ENCODE data around the gene SRL.
"Not testable (repeated sequence)": the region's sequence is repeated elsewhere in the genome, so short reads cannot be mapped to it uniquely, and the experiment has no call there.

The SRL gene

GRCh38 chr16:4158143-4159093 lies 83.5 kb downstream of the SRL start:
- no peak for DNase-seq

DNA sequence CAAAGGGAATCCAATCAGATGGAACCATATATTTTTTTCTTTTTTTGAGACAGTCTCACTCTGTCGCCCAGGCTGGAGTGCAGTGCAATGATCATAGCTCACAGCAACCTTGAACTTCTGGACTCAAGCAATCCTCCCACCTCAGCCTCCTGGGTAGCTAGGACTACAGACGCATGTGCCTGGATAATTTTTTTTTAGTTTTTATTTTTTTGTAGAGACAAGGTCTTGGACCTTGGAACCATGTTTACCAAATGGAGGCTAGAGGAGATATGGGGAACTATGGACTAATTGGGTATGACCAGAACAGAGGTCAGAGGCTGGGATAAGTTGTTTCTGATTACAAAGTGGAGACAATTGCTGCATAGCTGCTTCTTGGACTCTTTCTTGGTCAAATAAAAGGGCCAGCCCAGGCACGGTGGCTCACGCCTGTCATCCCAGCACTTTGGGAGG lies 84.5 kb downstream of the SRL start:
- no peak for DNase-seq

DNA sequence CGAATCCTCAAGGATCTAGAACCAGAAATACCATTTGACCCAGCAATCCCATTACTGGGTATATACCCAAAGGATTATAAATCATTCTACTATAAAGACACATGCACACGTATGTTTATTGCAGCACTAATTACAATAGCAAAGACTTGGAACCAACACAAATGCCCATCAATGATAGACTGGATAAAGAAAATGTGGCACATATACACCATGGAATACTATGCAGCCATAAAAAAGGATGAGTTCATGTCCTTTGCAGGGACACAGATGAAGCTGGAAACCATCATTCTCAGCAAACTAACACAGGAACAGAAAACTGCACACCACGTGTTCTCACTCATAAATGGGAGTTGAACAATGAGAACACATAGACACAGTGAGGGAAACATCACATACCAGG lies 85.4 kb downstream of the SRL start:
- not testable (repeated sequence) for DNase-seq

GRCh38 chr16:4153364-4153763 lies 88.5 kb downstream of the SRL start:
- not testable (repeated sequence) for DNase-seq

- no peak for DNase-seq
Observed at GRCh38 chr16:4152267-4152666, 89.6 kb downstream of the SRL start.

GRCh38 chr16:4147236-4147635 lies 94.6 kb downstream of the SRL start:
- no peak for DNase-seq

DNA sequence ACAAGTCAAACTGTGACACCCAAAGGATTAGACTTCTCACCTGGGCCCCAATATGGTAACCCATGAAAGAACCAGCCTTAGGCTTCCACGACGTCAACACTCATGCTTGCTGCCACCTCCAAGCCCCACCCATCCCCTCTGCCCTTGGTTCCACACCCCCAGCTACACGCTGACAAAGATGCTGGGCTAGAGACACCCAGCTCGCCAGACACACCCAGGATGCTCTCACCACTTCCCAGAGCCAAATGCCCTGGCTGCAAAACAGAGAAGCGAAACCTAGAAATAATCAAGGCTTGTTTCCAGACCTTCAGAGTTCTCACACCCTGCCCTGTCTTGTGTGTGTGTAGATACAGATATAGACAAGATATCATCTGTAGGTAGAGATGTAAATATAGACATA lies 99.6 kb downstream of the SRL start:
- DNase-seq: peak; percentile 54 to 75

DNA sequence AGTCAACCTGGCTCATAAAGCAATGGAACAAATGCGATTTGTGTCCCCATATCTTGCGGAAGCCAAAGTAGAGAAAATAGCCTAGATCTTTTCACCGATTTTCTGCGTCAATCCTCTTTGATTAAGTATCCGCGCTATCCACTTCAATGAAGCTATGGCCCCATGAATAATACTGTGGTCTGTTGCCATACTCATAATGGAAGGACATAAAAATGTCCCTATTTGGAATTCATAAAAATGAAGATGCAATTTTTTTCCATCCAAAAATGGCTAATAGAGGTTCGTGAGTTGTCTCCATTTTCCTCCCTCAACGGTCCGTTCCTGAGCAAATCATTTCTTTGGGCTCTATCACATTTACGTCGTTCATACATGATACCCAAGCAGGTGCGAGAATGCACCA lies 100.3 kb downstream of the SRL start:
- DNase-seq: no peak

- DNase-seq: peak in 1 of 2 donors; percentile 17
Observed at GRCh38 chr16:4140652-4141051, 101.2 kb downstream of the SRL start.

DNA sequence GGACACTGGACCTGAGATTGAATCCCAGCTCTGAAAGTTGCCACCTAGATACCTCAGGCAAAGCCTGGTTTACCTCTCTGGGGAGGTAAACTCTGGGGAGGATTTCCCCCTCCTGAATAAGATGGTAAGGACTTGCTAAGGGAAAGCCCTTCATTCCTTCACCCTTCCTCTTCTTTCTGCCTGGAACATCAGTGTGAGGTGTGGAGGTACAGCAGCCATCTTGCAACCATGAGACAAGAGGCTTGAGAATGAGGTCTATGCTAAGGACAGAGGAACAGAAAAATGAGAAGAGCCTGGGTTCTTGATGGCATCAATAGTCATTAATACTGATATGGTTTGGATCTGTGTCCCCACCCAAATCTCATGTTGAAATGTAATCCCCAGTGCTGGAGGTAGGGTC lies 101.9 kb downstream of the SRL start:
- DNase-seq: no peak
